NK-92 (cell line): ENCODE data around the gene SPATA31A7.
"Not testable (repeated sequence)": the region's sequence is repeated elsewhere in the genome, so short reads cannot be mapped to it uniquely, and the experiment has no call there.

Source experiments
- DNase-seq: peaks from one replicate; lab custom pipeline; 2025; ENCODE audit not compliant: unreplicated experiment; lab: John Stamatoyannopoulos, UW

The SPATA31A7 gene

GRCh38 chr9:61189736-61190135 is at the start of gene SPATA31A7:
Gene SPATA31A7, plus strand, starts transcription at chr9:61190036. Its CDS starts 29 bp downstream, at chr9:61190065.
- not testable (repeated sequence) for DNase-seq

GRCh38 chr9:61226438-61226837 is 36.6 kb downstream of the SPATA31A7 start:
- not testable (repeated sequence) for DNase-seq
